Measurements from ENCODE around the gene IKBKG.
"Not testable (repeated sequence)": the region's sequence is repeated elsewhere in the genome, so short reads cannot be mapped to it uniquely, and the experiment has no call there.

IKBKG gene

GRCh38 chrX:154602226-154602625 is 54.8 kb downstream of the IKBKG start:
- TF ChIP-seq CTCF (IDR thresholded peaks at IDR 0.05; ENCODE audit: low read depth, low read length), result no peak
- DNase-seq, result peak; percentile 5
- no peaks in the 10 kb centered on the region for H3K36me3 ChIP-seq
- no peak overlapping the region for H3K4me3 ChIP-seq (ENCODE audit: low read depth, low read length)
- no peak overlapping the region for H3K27ac ChIP-seq
- peaks cover 3% of the 10 kb centered on the region for H3K27me3 ChIP-seq (ENCODE audit: insufficient read depth, low read depth, severe bottlenecking)
- peaks cover 4% of the 10 kb centered on the region for H3K9me3 ChIP-seq (ENCODE audit: severe bottlenecking)

GRCh38 chrX:154602766-154603437 is 55.5 kb downstream of the IKBKG start:
- no peak overlapping the region for H3K4me3 ChIP-seq (ENCODE audit: low read depth, low read length)
- peak; percentile 3 for DNase-seq
- no peak overlapping the region for H3K27ac ChIP-seq
- peaks cover 4% of the 10 kb centered on the region for H3K9me3 ChIP-seq (ENCODE audit: severe bottlenecking)
- peaks cover 3% of the 10 kb centered on the region for H3K27me3 ChIP-seq (ENCODE audit: insufficient read depth, low read depth, severe bottlenecking)
- no peaks in the 10 kb centered on the region for H3K36me3 ChIP-seq
- no peak for TF ChIP-seq CTCF (IDR thresholded peaks at IDR 0.05; ENCODE audit: low read depth, low read length)

GRCh38 chrX:154603438-154604430 is 56.3 kb downstream of the IKBKG start:
- H3K27ac ChIP-seq, result no peak overlapping the region
- peaks cover 3% of the 10 kb centered on the region for H3K27me3 ChIP-seq (ENCODE audit: insufficient read depth, low read depth, severe bottlenecking)
- no peak for TF ChIP-seq CTCF (IDR thresholded peaks at IDR 0.05; ENCODE audit: low read depth, low read length)
- no peak overlapping the region for H3K4me3 ChIP-seq (ENCODE audit: low read depth, low read length)
- peaks cover 4% of the 10 kb centered on the region for H3K9me3 ChIP-seq (ENCODE audit: severe bottlenecking)
- no peaks in the 10 kb centered on the region for H3K36me3 ChIP-seq
- DNase-seq, result peak; percentile 6

- Histone ChIP-seq H3K9me3 (ENCODE audit: severe bottlenecking) (no peaks in the 10 kb centered on the region), H3K36me3 (no peaks in the 10 kb centered on the region), H3K27me3 (ENCODE audit: insufficient read depth, low read depth, severe bottlenecking) (no peaks in the 10 kb centered on the region), H3K27ac (no peak overlapping the region), H3K4me3 (ENCODE audit: low read depth, low read length) (no peak overlapping the region)
- TF ChIP-seq CTCF (IDR thresholded peaks at IDR 0.05; ENCODE audit: low read depth, low read length), result no peak
- DNase-seq, result peak; percentile 2
These were observed 58.1 kb downstream of the IKBKG start for GRCh38 chrX:154605566-154605965.

- Histone ChIP-seq H3K9me3 (ENCODE audit: severe bottlenecking) (no peaks in the 10 kb centered on the region), H3K27ac (no peak overlapping the region), H3K27me3 (ENCODE audit: insufficient read depth, low read depth, severe bottlenecking) (no peaks in the 10 kb centered on the region), H3K4me3 (ENCODE audit: low read depth, low read length) (no peak overlapping the region), H3K36me3 (no peaks in the 10 kb centered on the region)
- DNase-seq, result no peak
- TF ChIP-seq CTCF (IDR thresholded peaks at IDR 0.05; ENCODE audit: low read depth, low read length), result no peak
These were observed 60.0 kb downstream of the IKBKG start for GRCh38 chrX:154607370-154607769.

- H3K27me3 ChIP-seq (ENCODE audit: insufficient read depth, low read depth, severe bottlenecking), result not testable (repeated sequence)
These were observed 60.6 kb downstream of the IKBKG start for GRCh38 chrX:154607976-154608375.

GRCh38 chrX:154608823-154609222 is 61.4 kb downstream of the IKBKG start:
- DNase-seq, result peak; percentile 43
- peak overlapping the region; percentile 34 for H3K27ac ChIP-seq
- not testable (repeated sequence) for H3K27me3 ChIP-seq (ENCODE audit: insufficient read depth, low read depth, severe bottlenecking)

More at GRCh38 chrX:154607976-154608375, 60.6 kb downstream of the IKBKG start:
- not testable (repeated sequence) for H3K36me3 ChIP-seq; H3K27ac ChIP-seq; H3K4me3 ChIP-seq (ENCODE audit: low read depth, low read length); H3K9me3 ChIP-seq (ENCODE audit: severe bottlenecking)
- peak; percentile 3 for DNase-seq

GRCh38 chrX:154611146-154611545 is 63.7 kb downstream of the IKBKG start:
- not testable (repeated sequence) for H3K27me3 ChIP-seq (ENCODE audit: insufficient read depth, low read depth, severe bottlenecking); H3K4me3 ChIP-seq (ENCODE audit: low read depth, low read length)
- H3K27ac ChIP-seq, result peak overlapping the region; percentile 54; the same call in 1 of the 2 replicates

More at GRCh38 chrX:154608823-154609222, 61.4 kb downstream of the IKBKG start:
- H3K9me3 ChIP-seq (ENCODE audit: severe bottlenecking); H3K36me3 ChIP-seq; H3K4me3 ChIP-seq (ENCODE audit: low read depth, low read length): not testable (repeated sequence)

GRCh38 chrX:154613586-154613985 is 66.2 kb downstream of the IKBKG start:
- DNase-seq; H3K9me3 ChIP-seq (ENCODE audit: severe bottlenecking); H3K27ac ChIP-seq; H3K27me3 ChIP-seq (ENCODE audit: insufficient read depth, low read depth, severe bottlenecking); H3K36me3 ChIP-seq; H3K4me3 ChIP-seq (ENCODE audit: low read depth, low read length): not testable (repeated sequence)

More at GRCh38 chrX:154611146-154611545, 63.7 kb downstream of the IKBKG start:
- peak; percentile 41 for DNase-seq
- H3K36me3 ChIP-seq; H3K9me3 ChIP-seq (ENCODE audit: severe bottlenecking): not testable (repeated sequence)

All from WERI-Rb-1 (cell line).